ENCODE measurements around the gene OR6S1.
"Not testable (repeated sequence)": the region's sequence is repeated elsewhere in the genome, so short reads cannot be mapped to it uniquely, and the experiment has no call there.

Gene OR6S1

GRCh38 chr14:20631023-20631879 lies 10.2 kb downstream of the OR6S1 start:
- DNase-seq (ENCODE audit: low spot score), result no peak

GRCh38 chr14:20630340-20631022 lies 11.0 kb downstream of the OR6S1 start:
- peak; percentile 32 for DNase-seq (ENCODE audit: low spot score)

GRCh38 chr14:20628063-20628854 lies 13.2 kb downstream of the OR6S1 start:
- no peak for DNase-seq (ENCODE audit: low spot score)

- DNase-seq (ENCODE audit: low spot score), result no peak
Observed at GRCh38 chr14:20627346-20628027, 14.0 kb downstream of the OR6S1 start.

- no peak for DNase-seq (ENCODE audit: low spot score)
Observed at GRCh38 chr14:20626274-20626673, 15.2 kb downstream of the OR6S1 start.

- DNase-seq (ENCODE audit: low spot score), result no peak
Observed at GRCh38 chr14:20624495-20625070, 16.9 kb downstream of the OR6S1 start.

GRCh38 chr14:20623798-20624197 lies 17.7 kb downstream of the OR6S1 start:
- no peak for DNase-seq (ENCODE audit: low spot score)

- no peak for DNase-seq (ENCODE audit: low spot score)
Observed at GRCh38 chr14:20622816-20623291, 18.6 kb downstream of the OR6S1 start.

- no peak for DNase-seq (ENCODE audit: low spot score)
Observed at GRCh38 chr14:20620798-20621478, 20.6 kb downstream of the OR6S1 start.

- not testable (repeated sequence) for DNase-seq (ENCODE audit: low spot score)
Observed at GRCh38 chr14:20619688-20620087, 21.8 kb downstream of the OR6S1 start.

- no peak for DNase-seq (ENCODE audit: low spot score)
Observed at GRCh38 chr14:20618271-20618749, 23.2 kb downstream of the OR6S1 start.

- no peak for DNase-seq (ENCODE audit: low spot score)
Observed at GRCh38 chr14:20617138-20618003, 24.1 kb downstream of the OR6S1 start.

- DNase-seq (ENCODE audit: low spot score), result no peak
Observed at GRCh38 chr14:20615996-20616395, 25.5 kb downstream of the OR6S1 start.

GRCh38 chr14:20614038-20614840 lies 27.3 kb downstream of the OR6S1 start:
- no peak for DNase-seq (ENCODE audit: low spot score)

GRCh38 chr14:20613094-20614037 lies 28.1 kb downstream of the OR6S1 start:
- peak; percentile 71 for DNase-seq (ENCODE audit: low spot score)

- DNase-seq (ENCODE audit: low spot score), result no peak
Observed at GRCh38 chr14:20612403-20612802, 29.1 kb downstream of the OR6S1 start.

GRCh38 chr14:20611277-20611676 lies 30.2 kb downstream of the OR6S1 start:
- no peak for DNase-seq (ENCODE audit: low spot score)
